A673 (cell line): Measurements from ENCODE around the gene BIRC6. TPM values are rescaled to one million over a fixed set of nuclear protein-coding genes. Genes with fewer than 3 reads are reported as not detected.

Experiments
- BruUV-seq: library from RNA; stranded (reverse); fragments of 400-500 nt; replicated peaks from 2 replicates; lab custom pipeline; 2021; lab: Mats Ljungman, UMichigan
- CTCF ChIA-PET: fragments of 300-600 bp; sonication (Branson Sonifier 250); formaldehyde crosslinking; loops from one replicate; lab custom pipeline; 2022; ENCODE audit warnings: antibody characterized with exemption; lab: Charles Lee
- POLR2A ChIA-PET: fragments of 300-600 bp; sonication (Branson Sonifier 250); formaldehyde crosslinking; loops from one replicate; lab custom pipeline; 2022; ENCODE audit warnings: antibody characterized with exemption; ENCODE audit not compliant: low non-redundant PET; lab: Charles Lee
- DNase-seq: peaks from one replicate; pipeline ENCODE4 v3.0.0-alpha.2; 2015; ENCODE audit warnings: low spot score
- H3K27ac ChIP-seq: fragments of 200-600 bp; sonication (generic); 2 replicates; pipeline ENCODE4 v1.5.1; 2016; ENCODE audit warnings: mixed run types, low read depth, mild to moderate bottlenecking, mixed read lengths, antibody characterized with exemption, low read length; ENCODE audit not compliant: poor library complexity, severe bottlenecking
- H3K27me3 ChIP-seq: fragments of 200-600 bp; sonication (generic); replicated peaks from 2 replicates; pipeline ENCODE4 v1.6.1; 2017; ENCODE audit warnings: mixed run types, low read depth, mild to moderate bottlenecking, mixed read lengths, antibody characterized with exemption, low read length; ENCODE audit not compliant: insufficient read depth, poor library complexity
- H3K36me3 ChIP-seq: fragments of 200-600 bp; sonication (generic); 2 replicates; pipeline ENCODE4 v1.6.1; 2016; ENCODE audit warnings: mixed run types, mild to moderate bottlenecking, mixed read lengths, antibody characterized with exemption, low read length; ENCODE audit not compliant: insufficient read depth, poor library complexity, severe bottlenecking
- H3K4me1 ChIP-seq: fragments of 200-600 bp; sonication (generic); 2 replicates; pipeline ENCODE4 v1.6.1; 2017; ENCODE audit warnings: mixed run types, mild to moderate bottlenecking, mixed read lengths, antibody characterized with exemption, low read length; ENCODE audit not compliant: insufficient read depth, poor library complexity, severe bottlenecking
- H3K4me3 ChIP-seq: fragments of 200-600 bp; sonication (generic); 2 replicates; pipeline ENCODE4 v1.5.1; 2016; ENCODE audit warnings: low read depth, mixed run types, mild to moderate bottlenecking, mixed read lengths, low read length; ENCODE audit not compliant: poor library complexity, severe bottlenecking
- H3K9me3 ChIP-seq: fragments of 200-600 bp; sonication (generic); 2 replicates; pipeline ENCODE4 v1.6.1; 2016; ENCODE audit warnings: mixed run types, low read depth, mild to moderate bottlenecking, mixed read lengths, antibody characterized with exemption, low read length; ENCODE audit not compliant: poor library complexity, severe bottlenecking
- EZH2 ChIP-seq: fragments of 200-600 bp; sonication (generic); IDR thresholded peaks from 2 replicates; pipeline ENCODE4 v1.6.1; 2017; ENCODE audit warnings: borderline replicate concordance, low read depth, mild to moderate bottlenecking, mixed read lengths, antibody characterized with exemption, low read length; ENCODE audit not compliant: poor library complexity, severe bottlenecking
- intact Hi-C: fragments of 100-400 bp; cut with micrococcal nuclease; formaldehyde crosslinking; loops from one replicate; pipeline ENCODE4 v1.10.0; 2022; ENCODE audit not compliant: unreplicated experiment
- total RNA-seq: library from RNA; stranded (reverse); gene quantifications from 2 replicates; pipeline ENCODE4 v1.2.3, GENCODE V29; 2021
- TF ChIP-seq, protein P1 (sequence below): fragments of 300-800, 200-600 bp; sonication (generic); conservative IDR thresholded peaks from 2 replicates; pipeline ENCODE4 v1.5.1; 2017; ENCODE audit warnings: low read depth, mild to moderate bottlenecking, antibody characterized with exemption, low read length, moderate library complexity, mixed read lengths

Gene BIRC6
- total RNA-seq, 1 experiment from 2014 or later: 75.9 TPM

DNA sequence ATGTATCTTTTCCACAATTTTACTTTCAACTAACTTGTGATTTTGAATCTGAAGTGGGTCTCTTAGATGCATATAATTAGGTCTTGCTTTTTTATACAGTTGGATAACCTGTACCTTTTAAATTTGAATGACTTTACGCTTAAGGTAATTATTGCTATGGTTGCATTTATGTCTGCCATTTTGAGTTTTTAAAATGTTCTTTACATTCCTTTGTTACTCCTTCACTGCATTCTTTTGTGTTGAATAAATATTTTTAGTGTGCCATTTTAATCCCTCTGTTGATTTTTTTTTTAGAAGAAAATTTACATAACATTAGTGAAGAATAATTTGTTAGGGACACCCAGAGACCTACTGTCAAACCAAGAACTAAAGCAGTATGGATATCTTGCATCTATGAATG is 65.3 kb downstream of the BIRC6 start:
- peaks cover 6% of the 10 kb centered on the region for H3K36me3 ChIP-seq
- no peak for DNase-seq
- no peak overlapping the region for H3K27ac ChIP-seq
- H3K9me3 ChIP-seq: no peaks in the 10 kb centered on the region
- no peaks in the 10 kb centered on the region for H3K4me1 ChIP-seq
- BruUV-seq: no TSS peak
- no peak overlapping the region for H3K4me3 ChIP-seq
- TF ChIP-seq EZH2: no peak
- TF ChIP-seq, protein P1, sequence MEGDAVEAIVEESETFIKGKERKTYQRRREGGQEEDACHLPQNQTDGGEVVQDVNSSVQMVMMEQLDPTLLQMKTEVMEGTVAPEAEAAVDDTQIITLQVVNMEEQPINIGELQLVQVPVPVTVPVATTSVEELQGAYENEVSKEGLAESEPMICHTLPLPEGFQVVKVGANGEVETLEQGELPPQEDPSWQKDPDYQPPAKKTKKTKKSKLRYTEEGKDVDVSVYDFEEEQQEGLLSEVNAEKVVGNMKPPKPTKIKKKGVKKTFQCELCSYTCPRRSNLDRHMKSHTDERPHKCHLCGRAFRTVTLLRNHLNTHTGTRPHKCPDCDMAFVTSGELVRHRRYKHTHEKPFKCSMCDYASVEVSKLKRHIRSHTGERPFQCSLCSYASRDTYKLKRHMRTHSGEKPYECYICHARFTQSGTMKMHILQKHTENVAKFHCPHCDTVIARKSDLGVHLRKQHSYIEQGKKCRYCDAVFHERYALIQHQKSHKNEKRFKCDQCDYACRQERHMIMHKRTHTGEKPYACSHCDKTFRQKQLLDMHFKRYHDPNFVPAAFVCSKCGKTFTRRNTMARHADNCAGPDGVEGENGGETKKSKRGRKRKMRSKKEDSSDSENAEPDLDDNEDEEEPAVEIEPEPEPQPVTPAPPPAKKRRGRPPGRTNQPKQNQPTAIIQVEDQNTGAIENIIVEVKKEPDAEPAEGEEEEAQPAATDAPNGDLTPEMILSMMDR: no peak
- CTCF ChIA-PET: no interaction called here
- POLR2A ChIA-PET: no interaction called here
- intact Hi-C loops: no loop called here
- H3K27me3 ChIP-seq: no peaks in the 10 kb centered on the region

DNA sequence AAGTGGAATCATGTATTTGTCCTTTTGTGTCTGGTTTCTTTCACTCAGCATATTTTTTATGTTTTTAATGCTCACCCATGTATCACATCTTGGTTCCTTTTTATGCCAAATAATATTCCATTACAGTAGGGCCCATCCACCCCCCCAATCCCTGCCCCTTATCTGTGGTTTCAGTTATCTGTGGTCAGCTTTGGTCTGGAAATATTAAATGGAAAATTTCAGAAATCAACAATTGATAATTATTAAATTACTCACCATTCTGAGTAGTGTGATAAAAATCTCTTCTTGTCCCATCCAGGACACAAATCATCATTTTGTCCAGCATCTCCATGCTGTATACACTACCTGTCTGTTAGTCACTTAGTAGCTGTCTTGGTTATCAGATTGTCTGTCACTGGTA is 66.7 kb downstream of the BIRC6 start:
- H3K27me3 ChIP-seq: no peaks in the 10 kb centered on the region
- no peaks in the 10 kb centered on the region for H3K4me1 ChIP-seq
- H3K4me3 ChIP-seq: no peak overlapping the region
- POLR2A ChIA-PET: no interaction called here
- no peaks in the 10 kb centered on the region for H3K9me3 ChIP-seq
- BruUV-seq: no TSS peak
- no peak for TF ChIP-seq EZH2
- TF ChIP-seq, protein P1: no peak
- CTCF ChIA-PET: no interaction called here
- no peak overlapping the region for H3K27ac ChIP-seq
- no peak for DNase-seq
- H3K36me3 ChIP-seq: no peaks in the 10 kb centered on the region
- intact Hi-C loops: no loop called here

DNA sequence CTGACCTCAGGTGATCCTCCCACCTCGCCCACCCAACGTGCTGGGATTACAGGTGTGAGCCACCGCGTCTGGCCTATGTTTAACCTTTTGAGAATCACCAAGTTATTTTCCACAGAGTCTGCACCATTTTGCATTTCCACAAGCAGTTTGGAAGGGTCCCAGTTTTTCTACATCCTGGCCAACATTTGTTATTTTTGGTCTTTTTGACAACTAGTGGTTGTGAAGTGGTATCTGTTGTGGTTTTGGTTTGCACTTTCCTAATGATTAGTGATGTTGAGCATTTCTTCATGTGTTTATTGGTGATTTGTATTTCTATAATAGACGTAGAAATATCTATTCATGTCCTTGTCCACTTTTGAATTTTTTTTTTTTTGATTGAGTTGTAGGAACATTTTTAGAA is 67.9 kb downstream of the BIRC6 start:
- ChIA-PET POLR2A (no interaction called here), CTCF (no interaction called here)
- TF ChIP-seq, protein P1: no peak
- TF ChIP-seq EZH2: no peak
- no peak for DNase-seq
- Histone ChIP-seq H3K4me3 (no peak overlapping the region), H3K36me3 (no peaks in the 10 kb centered on the region), H3K9me3 (no peaks in the 10 kb centered on the region), H3K27me3 (no peaks in the 10 kb centered on the region), H3K27ac (no peak overlapping the region), H3K4me1 (no peaks in the 10 kb centered on the region)
- BruUV-seq: no TSS peak
- intact Hi-C loops: no loop called here
